ENCODE measurements around the gene PPIL1. TPM values are rescaled to one million over a fixed set of nuclear protein-coding genes. Genes with fewer than 3 reads are reported as not detected.

The PPIL1 gene
- total and polyA plus RNA-seq, 2 of the 4 experiments (the other 2 are of a cell fraction): 28.4 to 58.4 TPM

- H3K36me3 ChIP-seq (ENCODE audit: control insufficient read depth, insufficient read depth, low read length): no peaks in the 10 kb centered on the region
- BruUV-seq (replicated peaks): no TSS peak
- no peak for DNase-seq
- H3K4me1 ChIP-seq (ENCODE audit: control insufficient read depth, insufficient read depth, low read length): peaks cover 2% of the 10 kb centered on the region; the same call in 1 of the 2 replicates
- no peak overlapping the region for H3K18ac ChIP-seq (ENCODE audit: low read depth, low read length)
- no peaks in the 10 kb centered on the region for H3K9me1 ChIP-seq (ENCODE audit: insufficient read depth, low read length)
- H2BK120ac ChIP-seq (ENCODE audit: low read depth, low read length): no peak overlapping the region
- H2BK20ac ChIP-seq (ENCODE audit: low read depth, low read length): no peak overlapping the region
- ChIA-PET POLR2A (ENCODE audit: unreplicated experiment) (no interaction called here), CTCF (no interaction called here)
- H3K23ac ChIP-seq (ENCODE audit: low read depth, low read length): no peak overlapping the region
- no peak overlapping the region for H3K4ac ChIP-seq (ENCODE audit: low read depth, low read length)
- no peak overlapping the region for H2AK9ac ChIP-seq (replicated peaks; ENCODE audit: low read depth, low read length, poor library complexity)
- H3K9ac ChIP-seq (ENCODE audit: low read depth, low read length): no peak overlapping the region
- H3K27me3 ChIP-seq (ENCODE audit: control insufficient read depth, insufficient read depth, low read length): peaks cover 37% of the 10 kb centered on the region
- in situ Hi-C loops (cut with MboI; ENCODE audit: low sequenced_read_pairs): no loop called here
- H4K5ac ChIP-seq (ENCODE audit: low read depth, low read length): no peak overlapping the region
- ATAC-seq (ENCODE audit: low read depth): no peak
- H2BK5ac ChIP-seq (ENCODE audit: low read depth, low read length, poor library complexity, severe bottlenecking): no peak overlapping the region
- no peak overlapping the region for H3K14ac ChIP-seq (replicated peaks; ENCODE audit: low read depth, low read length)
- no peak overlapping the region for H4K91ac ChIP-seq (ENCODE audit: insufficient read depth, low read depth, low read length)
- H2AFZ ChIP-seq (replicated peaks; ENCODE audit: low read length, poor library complexity): no peak overlapping the region
- WGBS, 2 experiments (ENCODE audit: extremely low coverage in 2 of 2, insufficient read length in 1 of 2): no CpG with 5 or more reads among the region's 7 CpGs
- no peak overlapping the region for H3K27ac ChIP-seq (ENCODE audit: insufficient read depth, low read length)
- no peak overlapping the region for H2BK15ac ChIP-seq (ENCODE audit: low read depth, low read length)
- intact Hi-C loops (cut with micrococcal nuclease): no loop called here
- no peak overlapping the region for H4K8ac ChIP-seq (ENCODE audit: low read depth in 2 of 2, low read length in 2 of 2)
- H4K20me1 ChIP-seq (ENCODE audit: insufficient read depth, low read length): no peaks in the 10 kb centered on the region
- no peak overlapping the region for H3K56ac ChIP-seq (ENCODE audit: extremely low read depth, insufficient read depth, low read length)
- no peak overlapping the region for H3K4me2 ChIP-seq (ENCODE audit: low read depth, low read length)
- no peaks in the 10 kb centered on the region for H3K9me3 ChIP-seq (ENCODE audit: control insufficient read depth, insufficient read depth, low read length)
- H2AK5ac ChIP-seq (ENCODE audit: low read depth, low read length): no peak overlapping the region
- no peaks in the 10 kb centered on the region for H3K79me1 ChIP-seq (ENCODE audit: low read depth in 1 of 2, low read length in 2 of 2)
- TF ChIP-seq NFE2L2 (IDR thresholded peaks at IDR 0.05; ENCODE audit: low read depth, low read length): no peak
- TF ChIP-seq ELK1 (IDR thresholded peaks at IDR 0.05; ENCODE audit: borderline replicate concordance, low read depth, low read length): no peak
- no peak for TF ChIP-seq POLR2A (IDR thresholded peaks at IDR 0.05; ENCODE audit: low read depth, low read length)
- TF ChIP-seq SMC3 (IDR thresholded peaks at IDR 0.05; ENCODE audit: low read depth, low read length): no peak
- no peak for TF ChIP-seq RCOR1 (IDR thresholded peaks at IDR 0.05; ENCODE audit: insufficient replicate concordance, low read length)
- no peak for TF ChIP-seq MAFK (IDR thresholded peaks at IDR 0.05; ENCODE audit: low read depth, low read length)
- TF ChIP-seq CEBPB (IDR thresholded peaks at IDR 0.05; ENCODE audit: low read depth, low read length): no peak
- TF ChIP-seq FOS (IDR thresholded peaks at IDR 0.05; ENCODE audit: low read depth, low read length): no peak
- no peak for TF ChIP-seq MXI1 (IDR thresholded peaks at IDR 0.05; ENCODE audit: borderline replicate concordance, low read depth, low read length)
- TF ChIP-seq CHD1 (IDR thresholded peaks at IDR 0.05; ENCODE audit: low read depth, low read length): no peak
- no peak for TF ChIP-seq BHLHE40 (IDR thresholded peaks at IDR 0.05; ENCODE audit: low read depth, low read length)
- no peak for TF ChIP-seq CTCF (conservative IDR thresholded peaks at IDR 0.05; ENCODE audit: low read depth, low read length)
- TF ChIP-seq RAD21 (IDR thresholded peaks at IDR 0.05; ENCODE audit: low read length): no peak
- no peak for TF ChIP-seq MAZ (IDR thresholded peaks at IDR 0.05; ENCODE audit: borderline replicate concordance, low read depth, low read length)
- no peak for TF ChIP-seq RFX5 (IDR thresholded peaks at IDR 0.05; ENCODE audit: low read depth, low read length)
- no peak for TF ChIP-seq USF2 (IDR thresholded peaks at IDR 0.05; ENCODE audit: low read depth, low read length)
- H3K4me3 ChIP-seq (ENCODE audit: insufficient read depth, low read depth, low read length): no peak overlapping the region
- dilution Hi-C loops (cut with HindIII; ENCODE audit: low sequenced_read_pairs, unreplicated experiment): no loop called here
These were observed 41.3 kb downstream of the PPIL1 start for GRCh38 chr6:36833182-36833789.

Data from IMR-90 (cell line).